Neural progenitor cell (in vitro differentiated cells): ENCODE results near the gene ENDOG.

Source experiments
- EZH2 ChIP-seq: fragments of 200-600 bp; sonication (generic); IDR thresholded peaks from 2 replicates; pipeline ENCODE4 v1.6.1; 2017; ENCODE audit warnings: antibody characterized with exemption, mild to moderate bottlenecking, moderate library complexity
- EZH2phosphoT487 ChIP-seq: fragments of 200-600 bp; sonication (generic); IDR thresholded peaks from 2 replicates; pipeline ENCODE4 v1.6.1; 2017; ENCODE audit warnings: antibody characterized with exemption
- TF ChIP-seq, protein P1 (sequence below): fragments of 200-600 bp; sonication (generic); IDR thresholded peaks from 2 replicates; pipeline ENCODE4 v1.5.1; 2017; ENCODE audit warnings: antibody characterized with exemption, mild to moderate bottlenecking

DNA sequence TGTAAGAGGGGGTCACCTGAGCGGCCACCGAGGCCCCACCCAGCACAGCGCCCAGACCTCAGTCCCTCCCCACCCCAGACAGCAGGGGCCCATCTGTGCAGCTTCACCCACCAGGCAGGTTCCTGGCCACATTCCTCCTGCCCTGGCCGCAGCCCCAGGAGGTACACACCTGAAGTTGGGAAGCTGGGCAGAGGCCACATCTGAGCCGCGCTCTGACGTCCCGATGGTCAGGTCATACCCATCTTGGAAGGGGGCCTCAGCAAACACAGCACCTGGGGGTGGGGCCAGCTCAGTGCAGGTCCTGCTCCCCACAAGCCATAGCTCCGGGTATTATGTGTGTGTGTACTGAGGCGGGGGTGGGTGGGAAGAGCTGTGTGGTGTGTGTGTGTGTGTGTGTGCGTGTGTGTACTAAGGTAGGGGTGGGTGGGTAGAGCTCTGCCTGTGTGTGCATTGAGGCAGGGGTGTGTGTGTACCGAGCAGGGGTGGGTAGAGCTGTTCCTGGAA lies 5.7 kb downstream of the ENDOG start:
- TF ChIP-seq, protein P1, sequence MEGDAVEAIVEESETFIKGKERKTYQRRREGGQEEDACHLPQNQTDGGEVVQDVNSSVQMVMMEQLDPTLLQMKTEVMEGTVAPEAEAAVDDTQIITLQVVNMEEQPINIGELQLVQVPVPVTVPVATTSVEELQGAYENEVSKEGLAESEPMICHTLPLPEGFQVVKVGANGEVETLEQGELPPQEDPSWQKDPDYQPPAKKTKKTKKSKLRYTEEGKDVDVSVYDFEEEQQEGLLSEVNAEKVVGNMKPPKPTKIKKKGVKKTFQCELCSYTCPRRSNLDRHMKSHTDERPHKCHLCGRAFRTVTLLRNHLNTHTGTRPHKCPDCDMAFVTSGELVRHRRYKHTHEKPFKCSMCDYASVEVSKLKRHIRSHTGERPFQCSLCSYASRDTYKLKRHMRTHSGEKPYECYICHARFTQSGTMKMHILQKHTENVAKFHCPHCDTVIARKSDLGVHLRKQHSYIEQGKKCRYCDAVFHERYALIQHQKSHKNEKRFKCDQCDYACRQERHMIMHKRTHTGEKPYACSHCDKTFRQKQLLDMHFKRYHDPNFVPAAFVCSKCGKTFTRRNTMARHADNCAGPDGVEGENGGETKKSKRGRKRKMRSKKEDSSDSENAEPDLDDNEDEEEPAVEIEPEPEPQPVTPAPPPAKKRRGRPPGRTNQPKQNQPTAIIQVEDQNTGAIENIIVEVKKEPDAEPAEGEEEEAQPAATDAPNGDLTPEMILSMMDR, result no peak
- TF ChIP-seq EZH2phosphoT487 (no peak), EZH2 (no peak)
